Caco-2 (cell line): ENCODE results near the gene EIF4G1. TPM values are rescaled to one million over a fixed set of nuclear protein-coding genes. Genes with fewer than 3 reads are reported as not detected.

Experiments used
- BruUV-seq: library from RNA; stranded (reverse); fragments of 400-500 nt; replicated peaks from 2 replicates; lab custom pipeline; 2021; lab: Mats Ljungman, UMichigan
- CTCF ChIA-PET: fragments of 300-600 bp; sonication (Branson Sonifier 250); formaldehyde crosslinking; loops from one replicate; lab custom pipeline; 2022; ENCODE audit warnings: antibody characterized with exemption; lab: Charles Lee
- POLR2A ChIA-PET: fragments of 300-600 bp; sonication (Branson Sonifier 250); formaldehyde crosslinking; loops from one replicate; lab custom pipeline; 2022; ENCODE audit warnings: antibody characterized with exemption; lab: Charles Lee
- DNase-seq, 2 experiments: peaks; one replicate each; pipeline versions ENCODE4 v3.0.0 to v3.0.0-alpha.2; 2020 to 2022
- H3K27me3 ChIP-seq: replicated peaks from 2 replicates; pipeline ENCODE4 v1.6.0; 2011; ENCODE audit warnings: low read length; ENCODE audit not compliant: control insufficient read depth, insufficient read depth
- H3K36me3 ChIP-seq: 2 replicates; pipeline ENCODE4 v1.5.1; 2011; ENCODE audit warnings: low read length; ENCODE audit not compliant: control insufficient read depth, insufficient read depth
- H3K4me1 ChIP-seq: fragments of 250-450 bp; sonication (Bioruptor Pico); 2 replicates; pipeline ENCODE4 v1.5.1; 2020; ENCODE audit warnings: mild to moderate bottlenecking
- H3K4me3 ChIP-seq: 2 replicates; pipeline ENCODE4 v1.5.1; 2011; ENCODE audit warnings: low read depth, mild to moderate bottlenecking, control low read depth, low read length
- H3K9me3 ChIP-seq: fragments of 250-450 bp; sonication (Bioruptor Pico); 2 replicates; pipeline ENCODE4 v1.5.1; 2020; ENCODE audit warnings: mild to moderate bottlenecking, moderate library complexity
- H3K27ac Mint-ChIP-seq: one replicate; pipeline ENCODE4 v1.8.0; 2022; ENCODE audit warnings: mixed read lengths; ENCODE audit not compliant: unreplicated experiment
- H3K27me3 Mint-ChIP-seq: one replicate; pipeline ENCODE4 v1.8.0; 2022; ENCODE audit warnings: mixed read lengths; ENCODE audit not compliant: insufficient read depth, unreplicated experiment
- H3K36me3 Mint-ChIP-seq: one replicate; pipeline ENCODE4 v1.8.0; 2022; ENCODE audit warnings: mild to moderate bottlenecking, mixed read lengths; ENCODE audit not compliant: insufficient read depth, unreplicated experiment
- H3K4me1 Mint-ChIP-seq: one replicate; pipeline ENCODE4 v1.8.0; 2022; ENCODE audit warnings: low read depth, mixed read lengths; ENCODE audit not compliant: unreplicated experiment
- H3K4me3 Mint-ChIP-seq: one replicate; pipeline ENCODE4 v1.8.0; 2022; ENCODE audit warnings: mild to moderate bottlenecking, moderate library complexity, mixed read lengths; ENCODE audit not compliant: unreplicated experiment
- H3K9me3 Mint-ChIP-seq: one replicate; pipeline ENCODE4 v1.8.0; 2022; ENCODE audit warnings: mixed read lengths; ENCODE audit not compliant: unreplicated experiment
- intact Hi-C: fragments of 100-400 bp; cut with micrococcal nuclease; formaldehyde crosslinking; loops from one replicate; pipeline ENCODE4 v1.10.0; 2022; ENCODE audit not compliant: unreplicated experiment
- total RNA-seq: library from RNA; stranded (reverse); gene quantifications from 2 replicates; pipeline ENCODE4 v1.2.3, GENCODE V29; 2022
- TF ChIP-seq, protein P1 (sequence below), 2 experiments: fragments of 200-600 bp in 1 of 2; IDR thresholded peaks; 1 replicate in 1 of 2; 2 replicates in 1 of 2; pipeline versions ENCODE4 v1.5.1 to v1.8.0; 2011 to 2022; ENCODE audit warnings: antibody characterized with exemption in 1 of 2, control low read depth in 1 of 2, inconsistent platforms in 1 of 2, low read depth in 1 of 2, low read length in 1 of 2, mild to moderate bottlenecking in 1 of 2, moderate library complexity in 1 of 2; ENCODE audit not compliant: insufficient read depth in 1 of 2, severe bottlenecking in 1 of 2, unreplicated experiment in 1 of 2

The EIF4G1 gene
- total RNA-seq, 1 experiment from 2014 or later: 423 TPM

DNA sequence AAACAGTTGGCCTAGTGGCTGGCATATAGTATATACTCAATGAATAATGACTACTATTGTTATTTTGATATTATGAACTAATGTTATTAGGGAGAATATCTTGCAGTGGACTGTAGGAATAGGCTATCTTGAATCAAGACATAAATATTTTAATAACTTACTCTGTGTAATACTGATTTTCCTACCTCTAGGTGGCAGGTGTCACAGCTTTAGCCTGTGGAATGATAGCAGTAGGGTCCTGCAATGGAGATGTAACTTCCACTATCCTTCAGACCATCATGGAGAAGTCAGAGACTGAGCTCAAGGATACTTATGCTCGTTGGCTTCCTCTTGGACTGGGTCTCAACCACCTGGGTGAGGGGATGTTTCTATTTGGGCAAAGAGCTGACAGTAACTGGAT, 8.8 kb upstream of the EIF4G1 start:
- no peaks in the 10 kb centered on the region for H3K27me3 ChIP-seq
- intact Hi-C loops: no loop called here
- H3K9me3 ChIP-seq: no peaks in the 10 kb centered on the region
- Mint-ChIP-seq H3K36me3 (peaks cover 75% of the 10 kb centered on the region), H3K27ac (no peak overlapping the region), H3K4me1 (no peaks in the 10 kb centered on the region), H3K27me3 (no peaks in the 10 kb centered on the region), H3K4me3 (no peak overlapping the region), H3K9me3 (no peaks in the 10 kb centered on the region)
- DNase-seq: no peak
- H3K4me3 ChIP-seq: no peak overlapping the region
- ChIA-PET POLR2A (no interaction called here), CTCF (no interaction called here)
- H3K36me3 ChIP-seq: peaks cover 7% of the 10 kb centered on the region
- TF ChIP-seq, protein P1, sequence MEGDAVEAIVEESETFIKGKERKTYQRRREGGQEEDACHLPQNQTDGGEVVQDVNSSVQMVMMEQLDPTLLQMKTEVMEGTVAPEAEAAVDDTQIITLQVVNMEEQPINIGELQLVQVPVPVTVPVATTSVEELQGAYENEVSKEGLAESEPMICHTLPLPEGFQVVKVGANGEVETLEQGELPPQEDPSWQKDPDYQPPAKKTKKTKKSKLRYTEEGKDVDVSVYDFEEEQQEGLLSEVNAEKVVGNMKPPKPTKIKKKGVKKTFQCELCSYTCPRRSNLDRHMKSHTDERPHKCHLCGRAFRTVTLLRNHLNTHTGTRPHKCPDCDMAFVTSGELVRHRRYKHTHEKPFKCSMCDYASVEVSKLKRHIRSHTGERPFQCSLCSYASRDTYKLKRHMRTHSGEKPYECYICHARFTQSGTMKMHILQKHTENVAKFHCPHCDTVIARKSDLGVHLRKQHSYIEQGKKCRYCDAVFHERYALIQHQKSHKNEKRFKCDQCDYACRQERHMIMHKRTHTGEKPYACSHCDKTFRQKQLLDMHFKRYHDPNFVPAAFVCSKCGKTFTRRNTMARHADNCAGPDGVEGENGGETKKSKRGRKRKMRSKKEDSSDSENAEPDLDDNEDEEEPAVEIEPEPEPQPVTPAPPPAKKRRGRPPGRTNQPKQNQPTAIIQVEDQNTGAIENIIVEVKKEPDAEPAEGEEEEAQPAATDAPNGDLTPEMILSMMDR (IDR thresholded peaks at IDR 0.05; ENCODE audit: insufficient read depth in 1 of 2, low read depth in 1 of 2, low read length in 1 of 2, severe bottlenecking in 1 of 2, unreplicated experiment in 1 of 2): peak in 1 of 2 experiments; percentile 24
- no peaks in the 10 kb centered on the region for H3K4me1 ChIP-seq
- BruUV-seq: no TSS peak

GRCh38 chr3:184306341-184306972, 7.9 kb upstream of the EIF4G1 start:
- intact Hi-C loops: no loop called here
- Histone ChIP-seq H3K4me3 (no peak overlapping the region), H3K4me1 (no peaks in the 10 kb centered on the region), H3K27me3 (no peaks in the 10 kb centered on the region), H3K9me3 (no peaks in the 10 kb centered on the region), H3K36me3 (peaks cover 7% of the 10 kb centered on the region)
- POLR2A ChIA-PET: no interaction called here
- Mint-ChIP-seq H3K27me3 (no peaks in the 10 kb centered on the region), H3K27ac (no peak overlapping the region), H3K4me3 (no peak overlapping the region), H3K36me3 (peaks cover 66% of the 10 kb centered on the region), H3K9me3 (no peaks in the 10 kb centered on the region), H3K4me1 (no peaks in the 10 kb centered on the region)
- TF ChIP-seq, protein P1 (IDR thresholded peaks at IDR 0.05; ENCODE audit: insufficient read depth in 1 of 2, low read depth in 1 of 2, low read length in 1 of 2, severe bottlenecking in 1 of 2, unreplicated experiment in 1 of 2): no peak
- CTCF ChIA-PET: no interaction called here
- no TSS peak for BruUV-seq
- DNase-seq: no peak

DNA sequence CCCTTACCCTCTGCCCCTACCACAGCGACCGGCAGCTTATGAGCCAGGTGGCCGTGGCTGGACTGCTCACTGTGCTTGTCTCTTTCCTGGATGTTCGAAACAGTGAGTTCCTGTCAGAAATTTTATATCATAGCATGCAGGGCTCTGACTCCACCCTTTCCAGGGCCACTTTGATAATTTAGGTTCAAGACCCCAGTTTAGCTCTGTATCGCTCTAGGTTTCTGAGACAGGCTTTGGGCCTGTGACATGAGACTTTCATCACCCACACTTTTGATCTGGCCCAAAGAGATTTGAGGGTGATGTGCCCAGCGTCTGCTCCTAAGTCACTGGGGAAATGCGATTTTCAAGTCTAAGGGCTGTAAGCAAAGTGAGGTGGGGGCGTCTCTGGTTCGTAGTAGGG, 6.5 kb upstream of the EIF4G1 start:
- H3K4me3 Mint-ChIP-seq: no peak overlapping the region
- Histone ChIP-seq H3K9me3 (no peaks in the 10 kb centered on the region), H3K4me3 (no peak overlapping the region), H3K4me1 (no peaks in the 10 kb centered on the region), H3K27me3 (no peaks in the 10 kb centered on the region), H3K36me3 (peaks cover 2% of the 10 kb centered on the region)
- CTCF ChIA-PET: no interaction called here
- no TSS peak for BruUV-seq
- no peaks in the 10 kb centered on the region for H3K27me3 Mint-ChIP-seq
- POLR2A ChIA-PET: no interaction called here
- H3K27ac Mint-ChIP-seq: no peak overlapping the region
- peaks cover 61% of the 10 kb centered on the region for H3K36me3 Mint-ChIP-seq
- intact Hi-C loops: no loop called here
- DNase-seq: no peak
- no peaks in the 10 kb centered on the region for H3K9me3 Mint-ChIP-seq
- H3K4me1 Mint-ChIP-seq: no peaks in the 10 kb centered on the region
- TF ChIP-seq, protein P1 (IDR thresholded peaks at IDR 0.05; ENCODE audit: insufficient read depth in 1 of 2, low read depth in 1 of 2, low read length in 1 of 2, severe bottlenecking in 1 of 2, unreplicated experiment in 1 of 2): no peak
